Fibroblast of skin of right quadriceps (primary cell): ENCODE data around the gene ASPHD1.
A peak's percentile ranks its signal among the peaks of the same experiment; 100 is the strongest.
"Not testable (repeated sequence)": the region's sequence is repeated elsewhere in the genome, so short reads cannot be mapped to it uniquely, and the experiment has no call there.

Experiments used
- DNase-seq: peaks from one replicate; pipeline ENCODE4 v3.0.0-alpha.2; 2013

ASPHD1 gene

GRCh38 chr16:29900102-29900887, at the start of gene ASPHD1:
Gene ASPHD1, plus strand, starts transcription at chr16:29900488. Its CDS starts 484 bp downstream, at chr16:29900972.
- peak; percentile 78 for DNase-seq

GRCh38 chr16:29850998-29851397, 49.3 kb upstream of the ASPHD1 start:
- no peak for DNase-seq

- DNase-seq: peak; percentile 75
Observed at GRCh38 chr16:29852654-29853053, 47.6 kb upstream of the ASPHD1 start.

- no peak for DNase-seq
Observed at GRCh38 chr16:29854520-29855100, 45.7 kb upstream of the ASPHD1 start.

- DNase-seq: peak; percentile 43
Observed at GRCh38 chr16:29857133-29857760, 43.0 kb upstream of the ASPHD1 start.

- no peak for DNase-seq
Observed at GRCh38 chr16:29858149-29858849, 42.0 kb upstream of the ASPHD1 start.

- DNase-seq: no peak
Observed at GRCh38 chr16:29858974-29859373, 41.3 kb upstream of the ASPHD1 start.

- no peak for DNase-seq
Observed at GRCh38 chr16:29860218-29860617, 40.1 kb upstream of the ASPHD1 start.

- DNase-seq: no peak
Observed at GRCh38 chr16:29862383-29862883, 37.9 kb upstream of the ASPHD1 start.

- DNase-seq: peak; percentile 97
Observed at GRCh38 chr16:29862884-29863668, 37.2 kb upstream of the ASPHD1 start, which contains the start of gene CDIPT. Gene CDIPT, minus strand, starts transcription at chr16:29863226. Its CDS starts 369 bp downstream, at chr16:29862857.

GRCh38 chr16:29863669-29863984, 36.7 kb upstream of the ASPHD1 start:
- no peak for DNase-seq

GRCh38 chr16:29864205-29864604, 36.1 kb upstream of the ASPHD1 start:
- no peak for DNase-seq

- DNase-seq: no peak
Observed at GRCh38 chr16:29868396-29869009, 31.8 kb upstream of the ASPHD1 start.

- DNase-seq: not testable (repeated sequence)
Observed at GRCh38 chr16:29869067-29869466, 31.2 kb upstream of the ASPHD1 start.

- DNase-seq: no peak
Observed at GRCh38 chr16:29871822-29872546, 28.3 kb upstream of the ASPHD1 start.

- DNase-seq: no peak
Observed at GRCh38 chr16:29873319-29873718, 27.0 kb upstream of the ASPHD1 start.

- DNase-seq: no peak
Observed at GRCh38 chr16:29875206-29875605, 25.1 kb upstream of the ASPHD1 start.

- DNase-seq: no peak
Observed at GRCh38 chr16:29876217-29876593, 24.1 kb upstream of the ASPHD1 start.

GRCh38 chr16:29876594-29877249, 23.6 kb upstream of the ASPHD1 start:
- DNase-seq: no peak

- DNase-seq: peak; percentile 39
Observed at GRCh38 chr16:29877266-29877961, 22.9 kb upstream of the ASPHD1 start.
